Measurements from ENCODE around the gene MICALL2.

MICALL2 gene

GRCh38 chr7:1437155-1437880 is 22.0 kb downstream of the MICALL2 start:
- DNase-seq (ENCODE audit: low read depth): no peak
- in situ Hi-C loops (cut with HindIII; ENCODE audit: low sequenced_read_pairs): no loop called here
- no peak overlapping the region for H3K4me3 ChIP-seq (ENCODE audit: low read depth, low read length)
- TF ChIP-seq CTCF (IDR thresholded peaks at IDR 0.05; ENCODE audit: low read depth, low read length, missing control alignments): no peak

- TF ChIP-seq CTCF (IDR thresholded peaks at IDR 0.05; ENCODE audit: low read depth, low read length, missing control alignments): no peak
- in situ Hi-C loops (cut with HindIII; ENCODE audit: low sequenced_read_pairs): no loop called here
- no peak for DNase-seq (ENCODE audit: low read depth)
- H3K4me3 ChIP-seq (ENCODE audit: low read depth, low read length): no peak overlapping the region
These were observed 22.7 kb downstream of the MICALL2 start for GRCh38 chr7:1436608-1437007.

GRCh38 chr7:1434891-1435670 is 24.2 kb downstream of the MICALL2 start:
- no peak for DNase-seq (ENCODE audit: low read depth)
- in situ Hi-C loops (cut with HindIII; ENCODE audit: low sequenced_read_pairs): no loop called here
- TF ChIP-seq CTCF (IDR thresholded peaks at IDR 0.05; ENCODE audit: low read depth, low read length, missing control alignments): no peak

GRCh38 chr7:1434165-1434718 is 25.0 kb downstream of the MICALL2 start:
- no peak for DNase-seq (ENCODE audit: low read depth)
- in situ Hi-C loops (cut with HindIII; ENCODE audit: low sequenced_read_pairs): no loop called here
- TF ChIP-seq CTCF (IDR thresholded peaks at IDR 0.05; ENCODE audit: low read depth, low read length, missing control alignments): no peak

More at GRCh38 chr7:1434891-1435670, 24.2 kb downstream of the MICALL2 start:
- H3K4me3 ChIP-seq (ENCODE audit: low read depth, low read length): no peak overlapping the region

GRCh38 chr7:1433128-1433920 is 25.9 kb downstream of the MICALL2 start:
- in situ Hi-C loops (cut with HindIII; ENCODE audit: low sequenced_read_pairs): no loop called here
- no peak overlapping the region for H3K4me3 ChIP-seq (ENCODE audit: low read depth, low read length)
- TF ChIP-seq CTCF (IDR thresholded peaks at IDR 0.05; ENCODE audit: low read depth, low read length, missing control alignments): no peak
- DNase-seq (ENCODE audit: low read depth): no peak

More at GRCh38 chr7:1434165-1434718, 25.0 kb downstream of the MICALL2 start:
- H3K4me3 ChIP-seq (ENCODE audit: low read depth, low read length): no peak overlapping the region

Measured in astrocyte of the cerebellum (primary cell).